HG02840 (cell line): ENCODE results near the gene GABRB3.

ENCODE experiments used
- ATAC-seq: cut with Tn5 transposase; IDR thresholded peaks from one replicate; pipeline ENCODE4 v1.9.1; 2021; ENCODE audit warnings: mild to moderate bottlenecking, moderate library complexity, moderate number of reproducible peaks; ENCODE audit not compliant: unreplicated experiment, low FRiP score

Gene GABRB3

GRCh38 chr15:26682598-26683164, 90.2 kb downstream of the GABRB3 start:
- no peak for ATAC-seq

GRCh38 chr15:26679927-26680326, 92.9 kb downstream of the GABRB3 start:
- no peak for ATAC-seq

- ATAC-seq: no peak
These were observed 96.8 kb downstream of the GABRB3 start for GRCh38 chr15:26676115-26676514.

- ATAC-seq: no peak
These were observed 98.4 kb downstream of the GABRB3 start for GRCh38 chr15:26674467-26674866.

DNA sequence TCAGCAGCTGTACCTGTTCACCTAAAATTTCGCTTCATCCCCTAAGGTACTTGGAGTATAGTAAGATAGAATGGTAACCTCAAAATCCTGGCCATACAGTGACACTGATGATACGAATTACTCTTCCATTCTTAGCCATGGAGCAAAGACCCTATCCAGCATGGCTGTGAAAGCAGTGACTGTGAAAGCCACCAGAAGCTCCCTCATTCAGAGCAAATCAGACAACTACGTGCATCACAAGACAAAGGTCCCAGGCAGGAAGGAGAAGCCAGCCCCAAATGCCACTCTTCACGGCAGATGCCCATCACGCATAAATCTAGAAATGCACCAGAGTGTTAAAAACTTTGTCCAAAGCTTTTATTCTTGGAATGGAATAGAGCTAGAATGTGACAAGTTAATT, 99.4 kb downstream of the GABRB3 start:
- ATAC-seq: no peak

DNA sequence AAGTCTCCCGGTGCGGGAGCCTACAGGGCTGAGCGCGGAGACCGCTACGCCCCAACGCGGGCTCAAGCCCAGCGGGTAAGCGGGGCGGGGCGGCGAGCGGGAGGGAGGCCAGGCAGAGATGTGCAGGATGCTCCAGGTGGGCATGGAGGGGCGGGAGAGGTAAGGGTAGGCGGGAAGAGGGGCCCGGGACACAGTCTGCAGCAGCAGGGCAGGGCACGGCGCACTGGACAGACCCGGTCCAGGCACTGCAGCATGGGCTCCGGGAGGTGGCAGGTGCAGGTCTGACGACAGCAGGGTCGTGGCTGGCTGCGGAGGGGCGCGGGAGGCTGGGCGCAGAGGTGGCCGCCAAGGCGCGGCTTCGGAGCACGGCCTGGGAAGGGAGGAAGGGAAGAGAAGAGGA, 102.8 kb downstream of the GABRB3 start:
- no peak for ATAC-seq

DNA sequence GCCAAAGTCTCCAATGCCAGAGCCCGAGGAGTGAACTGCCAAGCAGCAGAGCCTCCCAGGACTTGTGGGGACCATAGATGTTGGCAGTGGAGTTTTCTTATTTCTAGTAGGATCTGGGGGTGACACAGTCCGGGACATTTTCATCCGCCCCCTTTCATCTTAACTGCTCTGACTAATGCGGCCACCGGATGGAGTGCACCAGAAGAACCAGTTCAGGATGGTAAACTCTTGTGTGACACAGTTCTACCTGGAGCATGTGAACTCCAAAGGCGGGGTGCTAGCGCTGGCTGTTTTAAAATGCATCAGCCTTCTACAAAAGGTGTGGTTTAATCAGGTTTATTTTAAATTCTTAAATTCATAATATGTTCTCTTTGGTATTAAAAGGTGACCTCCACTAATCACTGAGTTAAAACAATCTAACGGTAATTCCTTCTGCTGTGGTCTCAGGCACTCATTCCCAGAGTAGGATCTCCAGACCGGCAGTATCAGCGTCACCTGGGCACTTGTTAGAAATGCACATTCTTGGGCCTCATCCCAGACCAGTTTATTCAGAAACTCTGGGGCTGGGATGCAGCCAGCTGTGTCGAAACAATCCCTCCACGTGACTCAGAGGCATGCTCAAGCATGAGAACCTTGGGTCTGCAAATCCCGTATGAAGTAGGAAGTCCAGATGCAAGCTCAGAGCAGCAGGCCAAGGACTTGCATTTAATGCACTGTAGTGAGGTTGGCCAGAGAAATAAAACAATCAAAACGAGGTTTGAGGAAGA, 105.5 kb downstream of the GABRB3 start:
- no peak for ATAC-seq

GRCh38 chr15:26665957-26666791, 106.7 kb downstream of the GABRB3 start:
- no peak for ATAC-seq

- ATAC-seq: no peak
These were observed 110.6 kb downstream of the GABRB3 start for GRCh38 chr15:26662283-26662682.

- no peak for ATAC-seq
These were observed 111.1 kb downstream of the GABRB3 start for GRCh38 chr15:26661748-26662147.

- ATAC-seq: no peak
These were observed 111.8 kb downstream of the GABRB3 start for GRCh38 chr15:26661107-26661506.

DNA sequence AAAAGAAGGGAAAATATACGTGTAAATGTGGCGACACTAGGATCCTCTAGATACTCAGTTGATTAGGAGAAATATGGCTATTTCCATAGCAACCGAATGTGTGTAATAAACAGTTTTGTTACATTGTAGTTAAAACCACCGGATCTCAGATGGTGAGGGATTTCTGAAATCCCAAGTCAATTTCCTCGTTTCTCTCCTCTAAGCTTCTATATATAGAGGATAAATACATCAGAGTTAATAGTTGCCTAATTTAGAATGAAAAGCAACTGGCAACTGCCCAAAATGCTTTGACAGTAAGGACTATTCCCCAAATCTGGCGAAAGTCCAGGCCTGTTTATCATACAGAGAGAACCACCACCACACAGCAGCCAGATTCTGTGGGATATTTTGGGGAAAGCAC, 112.6 kb downstream of the GABRB3 start:
- ATAC-seq: no peak

GRCh38 chr15:26658290-26658689, 114.6 kb downstream of the GABRB3 start:
- ATAC-seq: no peak

- no peak for ATAC-seq
These were observed 116.8 kb downstream of the GABRB3 start for GRCh38 chr15:26656080-26656479.

DNA sequence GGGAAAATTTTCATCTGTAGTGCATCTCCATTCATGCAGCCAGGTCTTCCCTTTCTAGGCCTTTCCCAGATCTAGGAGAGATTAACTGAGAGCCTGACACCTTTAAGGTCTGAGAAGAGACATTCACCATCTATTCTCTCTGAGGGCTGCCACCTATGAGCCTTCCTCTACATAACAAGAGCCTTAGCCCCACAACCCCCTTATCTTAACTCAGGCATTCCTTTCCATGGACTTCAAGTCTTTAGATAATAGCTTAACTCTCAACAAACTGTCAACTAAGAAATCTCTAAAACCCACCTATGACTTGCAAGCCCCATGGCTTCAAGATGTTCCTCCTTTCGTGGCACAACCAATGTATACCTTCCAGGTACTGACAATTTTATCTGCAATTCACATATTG, 121.0 kb downstream of the GABRB3 start:
- ATAC-seq: no peak

DNA sequence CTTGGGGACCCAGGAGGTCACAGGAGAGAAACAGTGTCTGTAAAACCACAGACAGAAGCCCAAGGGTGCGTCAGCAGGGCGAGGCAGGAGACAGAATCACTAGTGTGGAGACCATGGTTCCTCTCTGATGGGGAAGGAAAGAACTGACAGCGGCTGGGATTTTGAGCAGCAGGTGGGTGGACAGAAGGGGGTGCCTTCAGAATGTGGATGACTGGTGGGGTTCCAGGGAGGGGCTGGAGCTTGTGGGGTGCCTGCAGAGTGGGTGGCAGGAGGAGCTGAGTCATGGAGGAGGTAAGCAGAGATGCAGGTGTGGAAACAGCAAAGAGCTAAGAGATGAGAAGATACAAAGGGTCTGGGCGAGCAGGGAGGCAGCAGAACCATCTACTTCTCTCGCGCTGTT, 124.2 kb downstream of the GABRB3 start:
- no peak for ATAC-seq

DNA sequence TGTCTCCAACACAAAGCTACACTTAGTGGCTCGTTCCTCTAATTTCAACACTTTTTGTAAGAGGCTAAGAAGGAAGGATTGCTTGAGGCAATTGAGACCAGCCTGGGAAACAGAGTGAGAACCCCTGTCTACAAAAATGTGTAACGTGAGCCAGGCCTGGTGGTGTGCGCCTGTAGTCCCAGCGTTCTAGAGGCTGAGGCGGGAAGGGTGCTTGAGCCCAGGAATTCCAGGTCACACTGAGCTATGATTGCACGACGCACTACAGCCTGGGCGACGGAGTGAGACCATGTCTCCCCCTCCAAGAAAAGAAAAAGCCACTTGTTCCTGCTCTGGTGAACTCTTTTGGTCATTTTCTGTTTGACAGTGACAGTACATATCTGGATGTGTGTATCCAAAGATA, 127.9 kb downstream of the GABRB3 start:
- ATAC-seq: no peak

- no peak for ATAC-seq
These were observed 131.7 kb downstream of the GABRB3 start for GRCh38 chr15:26641144-26641543.

GRCh38 chr15:26640601-26641000, 132.3 kb downstream of the GABRB3 start:
- no peak for ATAC-seq

DNA sequence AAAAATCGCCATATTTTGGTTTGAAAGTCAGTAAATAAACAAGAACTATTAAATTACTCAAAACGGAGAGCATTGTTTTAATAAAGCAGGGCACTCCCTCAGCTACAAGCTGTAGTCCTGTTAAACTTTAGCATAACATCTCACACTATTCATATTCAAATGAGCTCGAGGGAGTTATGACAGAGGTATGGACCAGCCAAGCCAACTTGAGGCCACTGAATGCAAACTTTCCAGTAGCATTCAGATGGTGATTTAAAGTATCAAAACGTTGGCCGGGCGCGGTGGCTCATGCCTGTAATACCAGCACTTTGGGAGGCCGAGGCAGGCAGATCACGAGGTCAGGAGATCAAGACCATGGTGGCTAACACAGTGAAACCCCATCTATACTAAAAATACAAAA, 132.9 kb downstream of the GABRB3 start:
- no peak for ATAC-seq

DNA sequence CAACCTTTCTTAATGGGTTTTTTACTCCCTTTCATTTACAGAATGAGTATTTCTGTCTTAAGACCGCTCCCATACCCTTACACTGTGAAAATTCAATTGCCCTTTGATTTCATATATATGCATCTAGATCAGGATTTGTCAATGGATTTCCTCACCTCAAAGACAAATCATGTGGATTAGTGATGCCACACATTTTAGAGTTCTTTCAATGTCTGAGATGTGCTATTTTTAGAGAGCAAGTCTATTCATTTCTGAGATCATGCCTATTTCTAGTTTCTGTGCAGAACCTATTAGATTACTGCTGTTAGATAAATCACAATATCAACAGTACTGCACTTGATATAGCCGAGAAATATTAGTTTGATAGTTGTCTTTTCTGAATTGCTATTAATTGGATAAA, 137.3 kb downstream of the GABRB3 start:
- ATAC-seq: no peak

DNA sequence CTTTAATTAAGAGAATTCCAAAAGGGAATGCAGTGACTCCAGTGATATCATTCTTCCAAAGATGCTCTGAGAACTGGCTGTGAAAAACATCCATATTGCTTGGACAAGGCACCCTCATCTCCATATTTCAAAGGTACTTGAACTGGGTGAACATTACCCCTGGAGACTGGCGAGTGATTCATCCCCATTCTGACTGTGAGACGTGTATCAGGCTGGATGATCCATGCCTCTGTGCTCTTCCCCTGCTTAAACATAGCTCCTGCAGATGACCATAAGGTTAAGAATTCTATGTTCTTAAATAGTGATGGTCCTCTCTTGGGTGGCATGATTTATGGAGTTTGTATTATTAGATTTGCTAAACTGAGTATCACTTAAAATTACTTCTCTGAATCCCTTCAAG, 137.8 kb downstream of the GABRB3 start:
- no peak for ATAC-seq
